ENCODE results near the gene ADGB. TPM values are rescaled to one million over a fixed set of nuclear protein-coding genes. Genes with fewer than 3 reads are reported as not detected.

The ADGB gene
- total RNA-seq, 1 experiment from 2014 or later, result not detected

GRCh38 chr6:146628350-146628749 is 29.6 kb downstream of the ADGB start (continued):
- TF ChIP-seq MAX (IDR thresholded peaks at IDR 0.05), result no peak

GRCh38 chr6:146634022-146634421 is 35.2 kb downstream of the ADGB start:
- ChIA-PET CTCF (no interaction called here), RAD21 (ENCODE audit: low non-redundant PET in 1 of 2, low total read pairs in 2 of 2, uncharacterized antibody in 2 of 2, unreplicated experiment in 2 of 2) (no interaction called here), POLR2A (no interaction called here)
- Histone ChIP-seq H3K9me3 (ENCODE audit: control insufficient read depth in 1 of 2, insufficient read depth in 1 of 2, low read depth in 1 of 2, low read length in 2 of 2) (no peaks in the 10 kb centered on the region), H3K4me1 (ENCODE audit: control insufficient read depth in 1 of 2, insufficient read depth in 2 of 2, low read length in 2 of 2) (no peaks in the 10 kb centered on the region), H3K9me2 (ENCODE audit: insufficient read depth) (no peaks in the 10 kb centered on the region), H3K27ac (ENCODE audit: low read depth, low read length) (no peak overlapping the region), H3K9ac (ENCODE audit: low read length) (no peak overlapping the region), H4K20me1 (ENCODE audit: insufficient read depth) (no peaks in the 10 kb centered on the region), H3K79me2 (ENCODE audit: insufficient read depth, low read length) (no peaks in the 10 kb centered on the region), H3K4me2 (ENCODE audit: low read length) (no peak overlapping the region), H3K4me3 (replicated peaks in 1 of 2; ENCODE audit: low read depth in 1 of 2, low read length in 2 of 2) (no peak overlapping the region), H3K36me3 (ENCODE audit: control insufficient read depth in 1 of 2, insufficient read depth in 2 of 2, low read length in 2 of 2) (no peaks in the 10 kb centered on the region), H3K27me3 (ENCODE audit: insufficient read depth, low read length) (peaks cover 9% of the 10 kb centered on the region), H2AFZ (ENCODE audit: low read depth, low read length, poor library complexity, severe bottlenecking) (no peak overlapping the region)
- BruUV-seq (replicated peaks), result no TSS peak
- ATAC-seq (no peak), DNase-seq (ENCODE audit: low read depth, low spot score) (no peak)
- intact Hi-C loops (cut with micrococcal nuclease), result no loop called here
- TF ChIP-seq ELF1 (IDR thresholded peaks at IDR 0.05; ENCODE audit: borderline replicate concordance, low read depth) (no peak), ZNF274 (IDR thresholded peaks at IDR 0.05; ENCODE audit: low read depth, low read length) (no peak), POLR2AphosphoS5 (IDR thresholded peaks at IDR 0.05; ENCODE audit: low read depth, low read length) (no peak), SIN3A (IDR thresholded peaks at IDR 0.05; ENCODE audit: low read depth) (no peak), MAX (IDR thresholded peaks at IDR 0.05) (no peak), REST (IDR thresholded peaks at IDR 0.05; ENCODE audit: low read depth) (no peak), TCF7L2 (IDR thresholded peaks at IDR 0.05; ENCODE audit: borderline replicate concordance, extremely low read depth, insufficient read depth, insufficient read length) (no peak), SRF (IDR thresholded peaks at IDR 0.05; ENCODE audit: low read depth) (no peak), CTCF (IDR thresholded peaks at IDR 0.05 in 2 of 3, conservative IDR thresholded peaks at IDR 0.05 in 1 of 3; ENCODE audit: borderline replicate concordance in 1 of 3, insufficient read depth in 1 of 3, low read depth in 2 of 3, low read length in 2 of 3) (no peak), EZH2 (IDR thresholded peaks at IDR 0.05) (no peak), ATF3 (IDR thresholded peaks at IDR 0.05) (no peak), CBX3 (IDR thresholded peaks at IDR 0.05; ENCODE audit: low read depth) (no peak), JUND (IDR thresholded peaks at IDR 0.05) (no peak)

All from HCT116 (cell line).